ENCODE data around the gene HAPLN2. TPM values are rescaled to one million over a fixed set of nuclear protein-coding genes. Genes with fewer than 3 reads are reported as not detected.

Gene HAPLN2
- total and polyA plus RNA-seq, 12 donors = 0.17 to 3.1 (median 1.1) TPM; not detected in 4

DNA sequence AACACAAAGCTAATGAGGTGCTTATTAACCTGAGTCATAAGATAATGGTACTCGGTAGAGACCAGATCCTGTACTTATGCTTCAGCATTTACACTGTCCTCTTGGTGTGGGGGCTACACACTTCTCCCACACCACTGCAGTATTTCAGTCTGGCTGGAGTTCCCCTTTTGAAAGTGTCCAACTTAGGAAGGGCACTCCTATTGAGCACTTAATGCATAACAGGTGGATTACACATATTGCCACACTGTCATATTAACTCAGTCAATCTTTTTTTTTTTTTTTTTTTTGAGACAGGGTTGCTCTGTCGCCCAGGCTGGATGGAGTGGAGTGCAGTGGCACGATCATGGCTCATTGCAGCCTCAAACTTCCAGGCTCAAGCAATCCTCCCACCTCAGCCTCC, 19.4 kb upstream of the HAPLN2 start:
- H3K4me1 ChIP-seq (replicated peaks in 1 of 2) = peaks cover 6 to 16% of the 10 kb centered on the region in 2 donors
- intact Hi-C loops (cut with DNase I) = loop anchor here in 1 of 2 donors (5.0 kb wide), 1 partner anchor 148 kb away; no protein-coding TSS in a partner anchor
- no peak overlapping the region for H3K4me3 ChIP-seq
- peaks cover 0 to 36% of the 10 kb centered on the region in 2 donors for H3K36me3 ChIP-seq (replicated peaks in 1 of 2)
- TF ChIP-seq, protein P1, sequence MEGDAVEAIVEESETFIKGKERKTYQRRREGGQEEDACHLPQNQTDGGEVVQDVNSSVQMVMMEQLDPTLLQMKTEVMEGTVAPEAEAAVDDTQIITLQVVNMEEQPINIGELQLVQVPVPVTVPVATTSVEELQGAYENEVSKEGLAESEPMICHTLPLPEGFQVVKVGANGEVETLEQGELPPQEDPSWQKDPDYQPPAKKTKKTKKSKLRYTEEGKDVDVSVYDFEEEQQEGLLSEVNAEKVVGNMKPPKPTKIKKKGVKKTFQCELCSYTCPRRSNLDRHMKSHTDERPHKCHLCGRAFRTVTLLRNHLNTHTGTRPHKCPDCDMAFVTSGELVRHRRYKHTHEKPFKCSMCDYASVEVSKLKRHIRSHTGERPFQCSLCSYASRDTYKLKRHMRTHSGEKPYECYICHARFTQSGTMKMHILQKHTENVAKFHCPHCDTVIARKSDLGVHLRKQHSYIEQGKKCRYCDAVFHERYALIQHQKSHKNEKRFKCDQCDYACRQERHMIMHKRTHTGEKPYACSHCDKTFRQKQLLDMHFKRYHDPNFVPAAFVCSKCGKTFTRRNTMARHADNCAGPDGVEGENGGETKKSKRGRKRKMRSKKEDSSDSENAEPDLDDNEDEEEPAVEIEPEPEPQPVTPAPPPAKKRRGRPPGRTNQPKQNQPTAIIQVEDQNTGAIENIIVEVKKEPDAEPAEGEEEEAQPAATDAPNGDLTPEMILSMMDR (IDR thresholded peaks at IDR 0.05) = peak in 2 of 6 experiments; percentile 6 to 8
- TF ChIP-seq POLR2A (IDR thresholded peaks at IDR 0.05) = no peak
- no peaks in the 10 kb centered on the region for H3K9me3 ChIP-seq (replicated peaks in 1 of 3)
- no peaks in the 10 kb centered on the region for H3K27me3 ChIP-seq
- DNase-seq = no peak
- 69 to 91% (median 79%) methylated on average over 3 of the region's 3 CpGs for WGBS, 4 donors
- H3K27ac ChIP-seq = no peak overlapping the region

DNA sequence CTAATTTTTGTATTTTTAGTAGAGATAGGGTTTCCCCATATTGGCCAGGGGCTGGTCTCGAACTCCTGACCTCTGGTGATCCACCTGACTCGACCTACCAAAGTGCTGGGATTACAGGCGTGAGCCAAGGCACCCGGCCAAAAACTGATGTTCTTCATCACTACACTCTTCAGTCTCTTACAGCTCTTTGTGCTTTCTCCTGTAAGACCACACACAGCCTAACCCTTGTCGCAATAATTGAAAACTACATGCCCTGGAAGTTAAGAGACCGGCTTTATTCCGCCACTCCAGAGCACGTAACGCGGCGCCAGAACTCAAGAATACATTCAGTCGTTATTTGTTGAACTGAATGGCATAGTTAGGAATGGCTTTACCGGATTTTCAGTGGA, 18.5 kb upstream of the HAPLN2 start:
- Histone ChIP-seq H3K4me1 (replicated peaks in 1 of 2) (peaks cover 6 to 16% of the 10 kb centered on the region in 2 donors), H3K27me3 (no peaks in the 10 kb centered on the region), H3K4me3 (peak overlapping the region; percentile 11 to 64 (median 35)), H3K27ac (peak overlapping the region in 2 of 5 donors; percentile 73 to 74), H3K9me3 (replicated peaks in 1 of 3) (no peaks in the 10 kb centered on the region), H3K36me3 (replicated peaks in 1 of 2) (peaks cover 0 to 27% of the 10 kb centered on the region in 2 donors)
- WGBS, 4 donors = 1 to 3% (median 2%) methylated on average over 13 of the region's 13 CpGs
- intact Hi-C loops (cut with DNase I) = no loop called here
- no peak for DNase-seq
- TF ChIP-seq, protein P1 (IDR thresholded peaks at IDR 0.05) = no peak
- no peak for TF ChIP-seq POLR2A (IDR thresholded peaks at IDR 0.05)

GRCh38 chr1:156601122-156601830, 17.9 kb upstream of the HAPLN2 start, which contains the start of gene GPATCH4:
Gene GPATCH4 (minus strand): TSS chr1:156601479.
- Histone ChIP-seq H3K9me3 (replicated peaks in 1 of 3) (no peaks in the 10 kb centered on the region), H3K27ac (peak within 1 kb of the TSS in 4 of 5 donors; percentile 45 to 74 (median 66)), H3K27me3 (no peaks in the 10 kb centered on the region), H3K36me3 (replicated peaks in 1 of 2) (peaks cover 0 to 22% of the 10 kb centered on the region in 2 donors), H3K4me1 (replicated peaks in 1 of 2) (peaks cover 6 to 16% of the 10 kb centered on the region in 2 donors), H3K4me3 (peak within 1 kb of the TSS; percentile 11 to 64 (median 35))
- 0 to 1% (median 0%) methylated on average over 5 to 35 of the region's 35 CpGs for WGBS, 4 donors
- TF ChIP-seq, protein P1 (IDR thresholded peaks at IDR 0.05) = no peak
- TF ChIP-seq POLR2A (IDR thresholded peaks at IDR 0.05) = peak in 1 of 2 donors; percentile 27
- intact Hi-C loops (cut with DNase I) = no loop called here
- DNase-seq = peak; percentile 76 to 92 (median 88)

DNA sequence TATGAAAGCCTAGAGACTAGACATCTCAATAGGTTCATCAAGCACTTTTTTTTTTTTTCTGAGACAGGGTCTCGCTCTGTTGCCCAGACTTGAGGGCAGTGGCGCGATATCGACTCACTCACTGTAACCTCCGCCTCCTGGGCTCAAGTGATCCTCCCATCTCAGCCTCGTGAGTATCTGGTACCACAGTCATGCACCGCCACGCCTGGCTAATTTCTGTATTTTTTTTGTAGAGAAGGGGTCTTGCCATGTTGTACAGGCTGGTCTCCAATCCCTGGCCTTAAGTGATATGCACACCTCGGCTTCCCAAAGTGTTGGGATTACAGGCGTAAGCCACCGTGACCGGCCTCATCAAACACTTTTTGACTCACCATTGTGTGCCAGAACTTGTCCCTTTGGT, 17.3 kb upstream of the HAPLN2 start:
- H3K9me3 ChIP-seq (replicated peaks in 1 of 3) = no peaks in the 10 kb centered on the region
- no peaks in the 10 kb centered on the region for H3K27me3 ChIP-seq
- H3K4me1 ChIP-seq (replicated peaks in 1 of 2) = peaks cover 6 to 16% of the 10 kb centered on the region in 2 donors
- 69 to 78% (median 70%) methylated on average over 12 of the region's 12 CpGs for WGBS, 4 donors
- peaks cover 0 to 17% of the 10 kb centered on the region in 2 donors for H3K36me3 ChIP-seq (replicated peaks in 1 of 2)
- TF ChIP-seq POLR2A (IDR thresholded peaks at IDR 0.05) = no peak
- TF ChIP-seq, protein P1 (IDR thresholded peaks at IDR 0.05) = no peak
- peak overlapping the region in 2 of 4 donors; percentile 30 to 64 for H3K4me3 ChIP-seq
- DNase-seq = no peak
- peak overlapping the region in 4 of 5 donors; percentile 45 to 74 (median 66) for H3K27ac ChIP-seq
- intact Hi-C loops (cut with DNase I) = no loop called here

All from adrenal gland (tissue), 12 donors.